Measurements from ENCODE around the gene CELSR3.

Gene CELSR3

GRCh38 chr3:48631516-48632448, 30.9 kb downstream of the CELSR3 start:
- DNase-seq: no peak

GRCh38 chr3:48630833-48631232, 31.9 kb downstream of the CELSR3 start:
- DNase-seq: no peak

- no peak for DNase-seq
Observed at GRCh38 chr3:48630407-48630806, 32.3 kb downstream of the CELSR3 start.

GRCh38 chr3:48629894-48630293, 32.8 kb downstream of the CELSR3 start:
- no peak for DNase-seq

- no peak for DNase-seq
Observed at GRCh38 chr3:48628277-48629017, 34.2 kb downstream of the CELSR3 start.

- no peak for DNase-seq
Observed at GRCh38 chr3:48625600-48625999, 37.1 kb downstream of the CELSR3 start.

- DNase-seq: no peak
Observed at GRCh38 chr3:48624767-48625166, 37.9 kb downstream of the CELSR3 start.

GRCh38 chr3:48623851-48624547, 38.7 kb downstream of the CELSR3 start:
- DNase-seq: no peak

- DNase-seq: no peak
Observed at GRCh38 chr3:48621461-48621869, 41.2 kb downstream of the CELSR3 start, which contains the start of gene TMEM89. Gene TMEM89, minus strand, starts transcription at chr3:48621769. Its CDS starts 13 bp downstream, at chr3:48621756.

GRCh38 chr3:48619541-48620524, 42.9 kb downstream of the CELSR3 start:
- no peak for DNase-seq

- no peak for DNase-seq
Observed at GRCh38 chr3:48617559-48617958, 45.1 kb downstream of the CELSR3 start.

- DNase-seq: no peak
Observed at GRCh38 chr3:48614044-48614443, 48.6 kb downstream of the CELSR3 start.

GRCh38 chr3:48612309-48612708, 50.4 kb downstream of the CELSR3 start:
- no peak for DNase-seq

- peak; percentile 96 for DNase-seq
Observed at GRCh38 chr3:48609088-48610005, 53.3 kb downstream of the CELSR3 start, which contains the start of gene UQCRC1. Gene UQCRC1, minus strand, starts transcription at chr3:48609646. Its CDS starts 26 bp downstream, at chr3:48609620.

GRCh38 chr3:48607519-48607918, 55.2 kb downstream of the CELSR3 start:
- DNase-seq: no peak

- no peak for DNase-seq
Observed at GRCh38 chr3:48601622-48601994, 61.1 kb downstream of the CELSR3 start.

GRCh38 chr3:48600711-48601621, 61.7 kb downstream of the CELSR3 start:
- no peak for DNase-seq

GRCh38 chr3:48599509-48600285, 63.0 kb downstream of the CELSR3 start:
- DNase-seq: no peak

- DNase-seq: no peak
Observed at GRCh38 chr3:48599077-48599501, 63.6 kb downstream of the CELSR3 start.
